ENCODE measurements around the gene SCAPER.

DNA sequence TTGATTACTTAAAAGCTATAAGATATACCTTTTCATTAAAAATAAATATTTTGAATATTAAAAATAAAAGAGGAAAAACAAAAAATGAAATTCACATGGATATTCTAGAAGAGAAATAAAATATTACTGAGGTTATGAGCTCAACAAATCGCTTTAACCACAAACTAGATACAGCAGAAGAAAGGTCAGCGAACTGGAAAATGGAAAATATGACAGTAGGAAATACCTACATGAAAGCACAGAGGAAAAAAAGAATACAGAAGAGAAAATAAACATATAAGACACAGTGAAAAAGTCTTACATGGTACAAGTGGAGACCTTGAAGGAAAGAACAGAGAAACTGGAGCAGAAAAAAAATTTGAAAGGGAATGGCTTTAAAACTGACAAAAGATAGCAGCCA is 33.2 kb downstream of the SCAPER start:
- TF ChIP-seq CTCF (IDR thresholded peaks at IDR 0.05; ENCODE audit: low read depth, low read length, missing input control), result no peak
- no peak for TF ChIP-seq SP1 (IDR thresholded peaks at IDR 0.05)
- no peak for TF ChIP-seq GABPA (IDR thresholded peaks at IDR 0.05 in 1 of 2, conservative IDR thresholded peaks at IDR 0.05 in 1 of 2)
- TF ChIP-seq, protein P1, sequence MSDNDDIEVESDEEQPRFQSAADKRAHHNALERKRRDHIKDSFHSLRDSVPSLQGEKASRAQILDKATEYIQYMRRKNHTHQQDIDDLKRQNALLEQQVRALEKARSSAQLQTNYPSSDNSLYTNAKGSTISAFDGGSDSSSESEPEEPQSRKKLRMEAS (IDR thresholded peaks at IDR 0.05), result no peak
- no peak for TF ChIP-seq JUND (IDR thresholded peaks at IDR 0.05)
- TF ChIP-seq RAD21 (IDR thresholded peaks at IDR 0.05), result no peak
- no peak for TF ChIP-seq TAF1 (conservative IDR thresholded peaks at IDR 0.05)
- no peak for TF ChIP-seq REST (IDR thresholded peaks at IDR 0.05)
- no peak for TF ChIP-seq YY1 (IDR thresholded peaks at IDR 0.05)
- no peak for TF ChIP-seq HNF4A (conservative IDR thresholded peaks at IDR 0.05)
- TF ChIP-seq HNF4G (IDR thresholded peaks at IDR 0.05), result no peak
- TF ChIP-seq, protein P2, sequence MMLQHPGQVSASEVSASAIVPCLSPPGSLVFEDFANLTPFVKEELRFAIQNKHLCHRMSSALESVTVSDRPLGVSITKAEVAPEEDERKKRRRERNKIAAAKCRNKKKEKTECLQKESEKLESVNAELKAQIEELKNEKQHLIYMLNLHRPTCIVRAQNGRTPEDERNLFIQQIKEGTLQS (IDR thresholded peaks at IDR 0.05), result no peak
